ENCODE results near the gene UNC79. TPM values are rescaled to one million over a fixed set of nuclear protein-coding genes. Genes with fewer than 3 reads are reported as not detected.

UNC79 gene
- total RNA-seq, 4 donors from 2014 or later, result 0.30 TPM; not detected in 3

DNA sequence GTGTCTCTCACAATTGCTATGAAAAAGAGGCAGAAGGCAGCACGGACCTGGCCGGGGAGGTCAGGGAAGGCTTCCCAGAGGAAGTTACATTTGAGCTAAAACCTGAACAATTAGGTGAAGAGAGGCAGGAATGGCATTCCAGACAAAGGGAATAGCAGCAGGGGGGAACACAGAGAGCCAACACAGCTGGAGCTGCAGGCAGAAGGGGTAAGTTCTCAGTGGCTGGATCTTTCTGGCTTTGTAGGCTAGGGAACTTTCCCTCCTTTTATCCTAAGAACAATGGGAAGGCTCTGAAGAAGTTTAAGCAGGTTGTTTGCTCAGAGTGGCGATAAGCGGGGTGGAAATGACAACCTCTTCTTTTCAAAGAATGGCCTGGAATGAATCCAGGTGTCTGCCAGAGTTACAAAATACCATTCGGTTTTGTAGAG, 257.5 kb downstream of the UNC79 start:
- no peak for DNase-seq (ENCODE audit: low spot score in 2 of 2)
- no peak overlapping the region for H3K4me3 ChIP-seq
- H3K4me1 ChIP-seq, result no peaks in the 10 kb centered on the region
- no peak overlapping the region for H3K27ac ChIP-seq
- 44% methylated on average over 5 of the region's 5 CpGs for WGBS
- H3K27me3 ChIP-seq, result peaks cover 13% of the 10 kb centered on the region
- no peaks in the 10 kb centered on the region for H3K9me3 ChIP-seq
- TF ChIP-seq EP300 (IDR thresholded peaks at IDR 0.05) (no peak), POLR2A (IDR thresholded peaks at IDR 0.05) (no peak), POLR2AphosphoS5 (IDR thresholded peaks at IDR 0.05) (no peak), CTCF (IDR thresholded peaks at IDR 0.05) (no peak)
- H3K36me3 ChIP-seq, result no peaks in the 10 kb centered on the region

DNA sequence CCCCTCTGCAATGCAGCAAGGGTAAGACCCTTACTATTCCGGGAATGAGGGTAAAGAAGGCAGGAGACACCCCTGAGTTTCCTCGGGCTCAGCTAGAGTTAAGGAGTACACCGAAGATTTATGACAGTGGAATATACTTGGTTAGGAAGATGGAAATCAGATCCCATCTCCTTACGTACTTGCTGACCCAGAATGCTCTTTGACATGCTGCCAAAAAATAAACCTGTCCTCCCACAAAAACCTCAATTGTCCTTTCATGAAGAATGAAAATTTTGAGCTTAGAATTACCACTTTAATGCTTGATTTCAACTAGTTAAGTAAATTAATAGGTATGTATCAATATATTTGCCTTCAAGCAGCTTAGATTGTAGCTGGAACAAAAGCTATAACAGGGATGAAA, 258.1 kb downstream of the UNC79 start:
- WGBS, result 53% methylated on average over 4 of the region's 4 CpGs
- peaks cover 13% of the 10 kb centered on the region for H3K27me3 ChIP-seq
- TF ChIP-seq POLR2AphosphoS5 (IDR thresholded peaks at IDR 0.05) (no peak), EP300 (IDR thresholded peaks at IDR 0.05) (no peak), POLR2A (IDR thresholded peaks at IDR 0.05) (no peak), CTCF (IDR thresholded peaks at IDR 0.05) (no peak)
- no peaks in the 10 kb centered on the region for H3K4me1 ChIP-seq
- H3K9me3 ChIP-seq, result no peaks in the 10 kb centered on the region
- no peak overlapping the region for H3K27ac ChIP-seq
- DNase-seq (ENCODE audit: low spot score in 2 of 2), result no peak
- H3K4me3 ChIP-seq, result no peak overlapping the region
- no peaks in the 10 kb centered on the region for H3K36me3 ChIP-seq

DNA sequence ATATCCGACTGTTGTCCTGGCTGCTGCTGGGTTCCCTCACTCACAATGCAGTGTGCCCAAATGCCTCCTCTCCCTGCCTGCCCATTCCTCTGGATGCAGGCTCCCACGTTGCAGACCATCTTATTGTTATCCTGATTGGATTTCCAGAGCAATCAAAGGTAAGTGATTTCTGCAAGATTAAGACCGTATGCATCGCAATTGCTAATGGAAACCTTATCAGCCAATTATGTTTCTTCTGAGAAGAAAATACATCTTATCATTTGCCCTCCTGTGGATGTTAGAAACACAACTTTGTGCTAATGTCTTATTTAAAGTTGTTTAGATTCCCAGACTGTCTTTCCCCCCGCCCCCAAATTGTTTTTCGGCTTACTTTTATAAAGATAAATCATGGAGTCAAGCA, 259.4 kb downstream of the UNC79 start:
- peaks cover 13% of the 10 kb centered on the region for H3K27me3 ChIP-seq
- TF ChIP-seq POLR2AphosphoS5 (IDR thresholded peaks at IDR 0.05) (no peak), POLR2A (IDR thresholded peaks at IDR 0.05) (no peak), CTCF (IDR thresholded peaks at IDR 0.05) (no peak), EP300 (IDR thresholded peaks at IDR 0.05) (no peak)
- no peaks in the 10 kb centered on the region for H3K4me1 ChIP-seq
- WGBS, result 79% methylated on average over 6 of the region's 6 CpGs
- no peaks in the 10 kb centered on the region for H3K36me3 ChIP-seq
- no peak overlapping the region for H3K4me3 ChIP-seq
- DNase-seq (ENCODE audit: low spot score in 2 of 2), result no peak
- H3K9me3 ChIP-seq, result no peaks in the 10 kb centered on the region
- no peak overlapping the region for H3K27ac ChIP-seq

- TF ChIP-seq CTCF (IDR thresholded peaks at IDR 0.05), result no peak
- TF ChIP-seq EP300 (IDR thresholded peaks at IDR 0.05), result no peak
- TF ChIP-seq POLR2AphosphoS5 (IDR thresholded peaks at IDR 0.05), result no peak
- no peak for TF ChIP-seq POLR2A (IDR thresholded peaks at IDR 0.05)
- 84% methylated on average over 16 of the region's 16 CpGs for WGBS
- Histone ChIP-seq H3K36me3 (no peaks in the 10 kb centered on the region), H3K4me1 (no peaks in the 10 kb centered on the region), H3K9me3 (no peaks in the 10 kb centered on the region), H3K27me3 (peaks cover 13% of the 10 kb centered on the region), H3K4me3 (no peak overlapping the region), H3K27ac (no peak overlapping the region)
- DNase-seq (ENCODE audit: low spot score in 2 of 2), result no peak
Observed at GRCh38 chr14:93691042-93691780, 260.5 kb downstream of the UNC79 start.

DNA sequence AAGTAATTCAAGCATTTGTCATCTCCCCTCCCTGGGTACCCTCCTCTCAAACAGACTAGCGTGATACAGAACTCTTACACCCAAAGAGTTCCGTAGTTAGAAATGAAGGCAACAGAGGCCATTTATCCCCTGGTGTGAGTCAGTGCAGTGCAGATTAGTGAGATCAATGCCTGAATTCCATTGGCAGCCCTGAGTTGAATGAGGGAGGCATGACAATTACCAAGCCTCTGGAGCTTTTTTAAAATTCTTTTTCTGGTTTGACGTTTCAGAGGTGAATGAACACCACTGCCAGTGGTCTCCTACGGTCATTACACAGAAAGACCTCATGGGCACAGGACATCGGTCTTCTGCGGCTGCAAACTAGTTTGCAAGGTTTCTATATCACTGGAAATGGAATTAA, 263.2 kb downstream of the UNC79 start:
- DNase-seq (ENCODE audit: low spot score in 2 of 2), result no peak
- Histone ChIP-seq H3K36me3 (no peaks in the 10 kb centered on the region), H3K9me3 (no peaks in the 10 kb centered on the region), H3K4me3 (no peak overlapping the region), H3K27me3 (peaks cover 7% of the 10 kb centered on the region), H3K27ac (no peak overlapping the region), H3K4me1 (no peaks in the 10 kb centered on the region)
- TF ChIP-seq EP300 (IDR thresholded peaks at IDR 0.05) (no peak), CTCF (IDR thresholded peaks at IDR 0.05) (no peak), POLR2AphosphoS5 (IDR thresholded peaks at IDR 0.05) (no peak), POLR2A (IDR thresholded peaks at IDR 0.05) (no peak)
- 81% methylated on average over 6 of the region's 6 CpGs for WGBS
